ENCODE measurements around the gene NELL1. TPM values are rescaled to one million over a fixed set of nuclear protein-coding genes. Genes with fewer than 3 reads are reported as not detected.

Gene NELL1
- total RNA-seq, 6 donors from 2014 or later: 0.26 TPM; not detected in 5

DNA sequence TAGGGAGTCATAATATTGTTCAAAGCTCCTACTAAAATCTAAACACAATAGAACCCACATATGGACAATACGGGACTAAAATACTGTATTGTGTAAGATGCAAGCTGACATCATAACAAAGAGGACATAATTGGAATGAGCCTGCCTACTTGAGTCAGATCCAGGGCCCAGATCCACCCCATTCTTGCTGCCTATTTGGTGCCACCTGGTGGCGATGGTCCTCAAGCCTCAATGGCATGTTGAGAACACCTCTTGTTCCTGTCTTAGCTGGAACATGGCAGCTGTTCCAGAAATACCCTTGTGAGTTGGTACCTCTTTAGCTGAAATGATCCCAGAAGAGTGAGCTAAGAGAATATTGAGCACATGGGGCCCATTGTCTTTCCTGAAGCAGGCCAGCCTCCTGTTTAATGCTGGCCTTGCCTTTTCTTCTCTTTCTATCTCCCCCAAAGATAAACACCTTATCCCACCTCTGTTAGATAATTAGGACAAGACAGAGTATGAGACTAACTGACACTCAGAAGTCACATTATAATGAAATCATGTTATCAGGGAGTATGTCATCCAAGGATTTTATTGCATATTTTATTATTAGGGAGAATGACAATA is 842.6 kb downstream of the NELL1 start:
- H3K4me1 ChIP-seq: no peaks in the 10 kb centered on the region
- no peaks in the 10 kb centered on the region for H3K36me3 ChIP-seq
- H3K27ac ChIP-seq: no peak overlapping the region
- 32 to 48% methylated on average over 2 of the region's 2 CpGs for WGBS, 2 donors
- H3K9me3 ChIP-seq: no peaks in the 10 kb centered on the region
- DNase-seq (peak in 1 of 2 donors; percentile 71), ATAC-seq (ENCODE audit: low FRiP score in 2 of 2) (peak; percentile 51 to 52)
- no peaks in the 10 kb centered on the region for H3K27me3 ChIP-seq
- TF ChIP-seq POLR2AphosphoS5 (IDR thresholded peaks at IDR 0.05) (no peak), CTCF (IDR thresholded peaks at IDR 0.05) (peak in 4 of 6 experiments; percentile 24 to 56 (median 49)), POLR2A (IDR thresholded peaks at IDR 0.05) (no peak), EP300 (IDR thresholded peaks at IDR 0.05) (no peak)
- no peak overlapping the region for H3K4me3 ChIP-seq

GRCh38 chr11:21514316-21514715 is 844.9 kb downstream of the NELL1 start:
- Histone ChIP-seq H3K4me1 (no peaks in the 10 kb centered on the region), H3K27me3 (no peaks in the 10 kb centered on the region), H3K27ac (no peak overlapping the region), H3K36me3 (no peaks in the 10 kb centered on the region), H3K9me3 (no peaks in the 10 kb centered on the region), H3K4me3 (no peak overlapping the region)
- 68 to 69% methylated on average over 3 of the region's 3 CpGs for WGBS, 2 donors
- no peak for DNase-seq
- TF ChIP-seq POLR2AphosphoS5 (IDR thresholded peaks at IDR 0.05) (no peak), POLR2A (IDR thresholded peaks at IDR 0.05) (no peak), CTCF (IDR thresholded peaks at IDR 0.05) (no peak), EP300 (IDR thresholded peaks at IDR 0.05) (no peak)
- ATAC-seq (ENCODE audit: low FRiP score in 2 of 2): no peak

DNA sequence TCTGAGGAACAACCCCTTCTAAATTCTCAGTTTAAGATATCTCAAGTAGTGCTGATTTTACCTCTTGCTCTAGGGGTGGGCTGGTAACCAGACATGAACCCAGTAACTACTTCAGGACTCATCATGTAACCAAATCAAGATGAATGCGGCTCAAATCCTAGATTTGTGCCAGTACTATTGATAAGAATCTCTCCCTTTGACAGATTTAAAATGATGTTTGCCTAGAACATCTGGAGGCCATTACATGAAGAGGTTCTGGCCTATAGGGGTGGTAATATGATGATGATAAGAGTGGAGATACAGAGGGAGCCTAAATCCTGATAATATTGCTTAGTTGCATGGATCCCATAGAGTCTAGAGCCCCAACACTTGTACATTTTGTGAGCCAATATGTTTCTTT is 850.9 kb downstream of the NELL1 start:
- ATAC-seq (ENCODE audit: low FRiP score in 2 of 2) (no peak), DNase-seq (no peak)
- no peaks in the 10 kb centered on the region for H3K36me3 ChIP-seq
- no peaks in the 10 kb centered on the region for H3K27me3 ChIP-seq
- H3K4me1 ChIP-seq: no peaks in the 10 kb centered on the region
- no peak overlapping the region for H3K4me3 ChIP-seq
- H3K27ac ChIP-seq: no peak overlapping the region
- no peaks in the 10 kb centered on the region for H3K9me3 ChIP-seq
- WGBS, 2 donors: 79 to 90% methylated on average over 1 of the region's 1 CpG
- TF ChIP-seq EP300 (IDR thresholded peaks at IDR 0.05) (no peak), POLR2AphosphoS5 (IDR thresholded peaks at IDR 0.05) (no peak)

- WGBS, 2 donors: 63 to 85% methylated on average over 1 of the region's 1 CpG
- DNase-seq: no peak
- Histone ChIP-seq H3K36me3 (no peaks in the 10 kb centered on the region), H3K27me3 (no peaks in the 10 kb centered on the region), H3K9me3 (no peaks in the 10 kb centered on the region), H3K4me1 (no peaks in the 10 kb centered on the region), H3K27ac (no peak overlapping the region), H3K4me3 (no peak overlapping the region)
- no peak for TF ChIP-seq CTCF (IDR thresholded peaks at IDR 0.05)
- TF ChIP-seq EP300 (IDR thresholded peaks at IDR 0.05): no peak
- no peak for TF ChIP-seq POLR2A (IDR thresholded peaks at IDR 0.05)
- no peak for TF ChIP-seq POLR2AphosphoS5 (IDR thresholded peaks at IDR 0.05)
- no peak for ATAC-seq (ENCODE audit: low FRiP score in 2 of 2)
Observed at GRCh38 chr11:21529187-21529586, 859.8 kb downstream of the NELL1 start.

GRCh38 chr11:21534288-21534687 is 864.9 kb downstream of the NELL1 start:
- no peaks in the 10 kb centered on the region for H3K4me1 ChIP-seq
- no peaks in the 10 kb centered on the region for H3K36me3 ChIP-seq
- DNase-seq (no peak), ATAC-seq (ENCODE audit: low FRiP score in 2 of 2) (no peak)
- H3K27ac ChIP-seq: no peak overlapping the region
- WGBS, 2 donors: 78 to 87% methylated on average over 5 of the region's 5 CpGs
- TF ChIP-seq POLR2A (IDR thresholded peaks at IDR 0.05) (no peak), EP300 (IDR thresholded peaks at IDR 0.05) (no peak), CTCF (IDR thresholded peaks at IDR 0.05) (no peak), POLR2AphosphoS5 (IDR thresholded peaks at IDR 0.05) (no peak)
- no peaks in the 10 kb centered on the region for H3K27me3 ChIP-seq
- H3K4me3 ChIP-seq: no peak overlapping the region
- no peaks in the 10 kb centered on the region for H3K9me3 ChIP-seq

All from upper lobe of left lung (tissue), 6 donors.